Measurements from ENCODE around the gene PPP4R3C.
"Not testable (repeated sequence)": the region's sequence is repeated elsewhere in the genome, so short reads cannot be mapped to it uniquely, and the experiment has no call there.

The PPP4R3C gene

DNA sequence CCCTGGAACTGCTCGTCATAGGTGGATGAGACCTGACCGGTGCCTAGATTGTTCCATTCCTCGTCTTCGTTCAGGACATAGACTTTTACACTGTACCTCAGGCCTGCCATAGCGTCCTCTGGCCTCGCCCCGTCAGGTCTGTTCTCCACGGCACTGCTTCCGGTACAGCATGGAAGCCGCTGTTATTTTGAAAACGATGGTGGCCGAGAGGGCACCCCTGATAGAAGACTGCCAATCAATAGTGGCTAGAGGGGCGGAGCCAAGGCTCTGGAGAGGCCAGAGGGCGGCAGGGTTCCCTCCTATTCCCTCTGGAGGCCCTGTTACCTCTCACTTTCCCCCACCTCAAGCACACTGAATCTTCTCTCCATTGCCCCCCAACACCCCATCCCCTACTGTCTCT is at the start of gene PPP4R3C:
Gene PPP4R3C, minus strand, starts transcription at position 155 of the 400 bp plus-strand sequence. Its CDS starts 45 bp downstream, at position 110.
- no peak for DNase-seq (ENCODE audit: low spot score)

DNA sequence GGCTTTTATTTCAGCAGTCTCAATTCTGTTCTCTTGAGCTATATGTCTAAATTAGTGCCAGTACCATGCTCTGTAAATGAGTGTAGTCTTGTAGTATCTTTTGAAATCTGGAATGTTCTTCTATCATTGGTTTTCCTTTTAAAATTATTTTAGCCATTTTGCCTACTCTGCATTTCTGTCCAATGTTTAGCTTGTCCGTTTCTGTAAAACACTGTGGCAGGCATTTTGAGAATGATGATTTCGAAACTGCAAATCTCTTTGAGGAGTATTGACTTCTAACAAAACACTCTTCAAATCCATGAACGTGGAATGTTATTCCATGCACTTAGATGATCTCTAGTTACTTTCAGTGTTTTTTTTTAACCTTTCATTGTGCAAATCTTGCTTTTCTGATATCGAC is 28.3 kb upstream of the PPP4R3C start:
- DNase-seq (ENCODE audit: low spot score), result no peak

DNA sequence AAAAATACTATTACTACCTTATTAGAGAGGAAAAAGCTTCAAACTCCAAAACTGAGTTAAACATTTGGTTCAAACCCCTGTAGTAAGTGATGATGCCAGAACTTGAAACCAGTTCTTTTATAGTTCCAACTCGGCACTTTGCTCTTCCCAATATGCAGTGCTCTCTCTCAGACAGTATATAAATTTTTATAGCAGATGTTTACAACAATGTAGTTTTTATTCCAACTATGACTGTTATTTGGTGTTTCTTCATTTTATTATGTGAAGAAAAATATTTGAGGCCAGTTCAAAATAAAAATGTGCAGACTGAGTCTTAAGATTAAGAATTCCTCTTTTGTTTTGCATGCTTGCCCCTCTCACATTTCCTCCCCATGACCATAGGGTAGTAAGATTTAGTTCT is 2.9 kb upstream of the PPP4R3C start:
- no peak for DNase-seq (ENCODE audit: low spot score)

DNA sequence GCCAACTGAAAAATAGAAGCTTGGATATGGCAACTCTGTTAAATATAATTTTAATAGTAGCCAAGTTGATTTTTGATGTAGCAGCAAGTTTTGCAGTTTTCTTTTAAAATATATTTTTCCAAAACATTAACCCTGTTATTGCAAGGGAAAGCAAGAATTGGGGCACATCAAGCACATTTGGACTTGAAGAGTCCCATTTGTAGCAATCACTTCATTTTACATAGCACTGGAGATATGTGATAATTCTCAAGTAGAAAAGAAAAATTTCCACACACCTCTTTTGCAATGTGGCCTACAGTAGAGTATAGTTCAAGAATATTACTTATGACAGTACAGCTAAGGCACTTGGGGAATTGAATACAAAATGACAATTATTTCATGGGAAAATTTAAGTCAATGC is 1.9 kb upstream of the PPP4R3C start:
- no peak for DNase-seq (ENCODE audit: low spot score)

DNA sequence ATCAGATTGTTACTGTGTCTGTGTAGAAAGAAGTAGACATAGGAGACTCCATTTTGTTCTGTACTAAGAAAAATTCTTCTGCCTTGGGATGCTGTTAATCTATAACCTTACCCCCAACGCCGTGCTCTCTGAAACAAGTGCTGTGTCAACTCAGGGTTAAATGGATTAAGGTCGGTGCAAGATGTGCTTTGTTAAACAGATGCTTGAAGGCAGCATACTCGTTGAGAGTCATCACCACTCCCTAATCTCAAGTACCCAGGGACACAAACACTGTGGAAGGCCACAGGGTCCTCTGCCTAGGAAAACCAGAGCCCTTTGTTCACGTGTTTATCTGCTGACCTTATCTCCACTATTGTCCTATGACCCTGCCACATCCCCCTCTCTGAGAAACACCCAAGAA is 4.0 kb downstream of the PPP4R3C start:
- not testable (repeated sequence) for DNase-seq (ENCODE audit: low spot score)

DNA sequence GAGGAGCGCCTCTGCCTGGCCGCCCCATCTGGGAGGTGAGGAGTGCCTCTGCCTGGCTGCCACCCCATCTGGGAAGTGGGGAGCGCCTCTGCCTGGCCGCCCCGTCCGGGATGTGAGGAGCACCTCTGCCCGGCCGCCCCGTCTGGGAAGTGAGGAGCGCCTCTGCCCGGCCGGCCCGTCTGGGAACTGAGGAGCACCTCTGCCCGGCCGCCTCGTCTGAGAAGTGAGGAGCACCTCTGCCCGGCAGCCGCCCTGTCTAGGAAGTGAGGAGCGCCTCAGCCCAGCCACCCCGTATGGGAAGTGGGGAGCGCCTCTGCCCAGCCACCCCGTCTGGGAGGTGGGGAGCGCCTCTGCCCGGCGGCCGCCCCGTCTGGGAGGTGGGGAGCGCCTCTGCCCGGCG is 4.6 kb downstream of the PPP4R3C start:
- DNase-seq (ENCODE audit: low spot score), result not testable (repeated sequence)

DNA sequence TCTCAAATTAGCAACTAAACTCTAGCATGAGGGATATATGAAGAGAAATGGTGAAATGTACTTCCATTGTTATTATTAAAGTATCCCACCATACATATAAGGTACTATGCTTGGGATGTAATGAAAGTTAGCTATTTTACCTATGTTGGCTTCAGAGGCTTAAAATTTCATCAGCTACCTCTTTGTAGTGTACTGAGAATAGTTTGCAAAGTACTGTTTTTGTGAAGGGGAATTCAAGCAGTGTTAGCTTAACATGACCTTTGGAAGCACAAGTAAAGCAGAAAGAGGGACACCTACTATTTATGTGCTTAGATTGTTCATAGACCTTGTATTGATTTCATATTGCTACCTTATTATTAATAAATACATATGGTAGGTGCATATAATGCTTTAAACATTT is 11.8 kb downstream of the PPP4R3C start:
- DNase-seq (ENCODE audit: low spot score), result no peak

DNA sequence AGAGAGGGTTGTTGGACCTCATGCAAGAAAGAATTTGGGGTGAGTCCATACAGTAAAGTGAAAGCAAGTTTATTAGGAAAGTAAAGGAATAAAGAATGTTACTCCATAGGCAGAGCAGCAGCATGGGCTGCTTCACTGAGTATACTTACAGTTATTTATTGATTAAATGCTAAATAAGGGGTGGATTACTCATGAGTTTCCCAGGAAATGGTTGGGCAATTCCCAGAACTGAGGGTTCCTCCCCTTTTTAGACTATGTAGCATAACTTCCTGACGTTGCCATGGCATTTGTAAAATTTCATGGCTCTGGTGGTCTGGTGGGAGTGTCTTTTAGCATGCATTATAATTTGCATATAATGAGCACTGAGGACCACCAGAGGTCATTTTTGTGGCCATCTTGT is 16.7 kb downstream of the PPP4R3C start:
- DNase-seq (ENCODE audit: low spot score), result no peak

DNA sequence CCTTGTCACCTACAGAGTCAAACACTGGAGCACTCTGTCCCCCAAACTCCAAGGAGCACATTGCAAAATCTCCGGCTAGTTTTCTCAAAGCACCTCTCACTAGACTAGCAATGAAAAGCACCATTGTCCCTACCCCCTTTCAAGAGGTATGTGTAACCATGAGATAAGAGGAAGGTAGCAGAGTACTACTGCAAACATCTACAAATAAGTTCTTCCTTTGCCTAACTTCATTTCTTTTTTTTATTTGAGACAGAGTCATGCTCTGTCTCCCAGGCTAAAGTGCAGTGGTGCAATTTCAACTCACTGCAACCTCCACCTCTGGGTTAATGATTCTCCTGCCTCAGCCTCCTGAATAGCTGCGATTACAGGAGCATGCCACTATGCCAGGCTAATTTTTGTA is 17.7 kb downstream of the PPP4R3C start:
- DNase-seq (ENCODE audit: low spot score), result no peak

DNA sequence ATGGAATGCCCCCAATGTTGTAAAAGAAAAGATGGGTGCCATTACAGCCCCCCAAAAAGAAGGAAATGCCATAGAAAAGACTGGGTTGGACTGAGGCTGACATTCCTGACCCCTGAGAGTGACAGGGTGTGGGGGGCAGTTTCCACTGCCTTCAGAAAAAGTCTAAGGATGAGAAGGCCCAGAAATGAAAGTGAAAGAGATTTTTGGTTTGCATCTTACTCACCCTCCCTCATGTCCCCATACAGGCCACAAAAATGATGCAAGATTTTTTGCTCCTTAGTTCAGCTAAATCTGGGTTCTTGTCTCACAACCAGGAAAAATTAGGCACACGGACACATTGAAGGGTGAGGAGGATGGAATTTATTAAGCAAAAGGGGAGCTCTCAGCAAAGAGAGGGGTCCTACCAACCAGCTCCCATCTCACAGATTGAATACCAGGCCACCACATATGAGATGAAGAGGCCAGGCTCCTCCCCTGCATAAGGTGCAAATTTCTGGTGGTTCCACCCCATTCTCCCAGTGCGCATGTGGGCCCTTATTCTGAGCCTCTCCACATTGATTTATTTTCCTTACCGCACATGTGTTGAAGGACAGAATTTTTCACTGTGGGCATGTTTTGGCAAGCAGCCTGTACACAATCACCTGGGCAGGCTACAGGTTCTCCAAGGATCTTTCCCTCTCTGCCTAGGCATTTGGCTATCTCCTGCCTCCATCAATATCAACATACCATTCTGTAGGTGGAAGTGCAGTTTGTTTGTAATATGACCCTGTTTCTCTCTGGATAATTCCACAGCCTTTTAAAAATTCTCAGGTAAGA is 18.8 kb downstream of the PPP4R3C start:
- DNase-seq (ENCODE audit: low spot score), result no peak

DNA sequence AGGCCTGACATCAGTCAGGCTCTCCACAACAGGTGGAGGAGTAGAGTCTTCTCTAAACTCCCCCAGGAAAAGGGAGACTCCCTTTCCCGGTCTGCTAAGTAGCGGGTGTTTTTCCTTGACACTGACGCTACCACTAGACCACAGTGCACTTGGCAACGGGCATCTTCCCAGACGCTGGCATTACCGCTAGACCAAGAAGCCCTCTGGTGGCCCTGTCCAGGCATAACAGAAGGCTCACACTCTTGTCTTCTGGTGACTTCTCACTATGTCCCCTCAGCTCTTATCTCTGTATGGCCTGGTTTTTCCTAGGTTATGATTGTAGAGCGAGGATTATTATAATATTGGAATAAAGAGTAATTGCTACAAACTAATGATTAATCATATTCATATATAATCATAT is 20.7 kb downstream of the PPP4R3C start:
- not testable (repeated sequence) for DNase-seq (ENCODE audit: low spot score)

DNA sequence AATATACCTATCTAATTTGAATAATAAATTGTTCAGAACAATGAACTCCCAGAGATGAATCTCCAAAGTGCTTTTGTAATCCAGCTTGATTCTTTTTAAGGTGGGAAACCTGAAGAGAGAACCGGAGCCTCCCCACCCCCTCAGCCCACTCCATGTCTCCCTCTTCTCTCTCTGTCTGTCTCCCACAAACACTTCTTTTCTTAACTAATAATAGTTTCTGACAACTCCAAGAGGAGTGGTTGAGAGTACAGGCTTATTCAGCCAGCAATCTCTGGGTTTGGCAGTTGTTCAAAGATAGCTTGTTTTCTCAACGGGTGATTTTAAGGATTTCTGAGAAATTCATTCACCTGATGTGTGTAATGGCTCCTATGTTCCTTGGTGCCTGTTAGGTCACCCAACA is 23.4 kb downstream of the PPP4R3C start:
- no peak for DNase-seq (ENCODE audit: low spot score)

DNA sequence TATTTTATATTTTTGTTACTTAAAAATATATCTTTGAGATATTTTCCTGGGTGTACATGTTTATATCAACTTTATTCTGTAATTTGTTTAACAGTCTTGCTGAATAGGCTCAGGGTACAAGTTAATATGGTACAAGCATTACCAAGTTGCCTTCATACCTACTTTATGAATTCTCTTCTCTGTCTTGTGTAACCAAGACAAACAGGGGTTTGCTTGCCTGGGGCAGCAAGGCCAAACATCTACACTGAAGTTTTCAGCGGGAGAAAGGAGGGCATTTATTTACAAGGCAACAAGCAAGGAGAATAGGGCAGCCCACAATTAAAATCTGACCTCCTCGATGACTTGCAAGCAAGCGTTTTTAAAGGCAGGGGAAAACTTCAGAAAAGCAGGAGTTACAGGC is 24.2 kb downstream of the PPP4R3C start:
- DNase-seq (ENCODE audit: low spot score), result no peak

DNA sequence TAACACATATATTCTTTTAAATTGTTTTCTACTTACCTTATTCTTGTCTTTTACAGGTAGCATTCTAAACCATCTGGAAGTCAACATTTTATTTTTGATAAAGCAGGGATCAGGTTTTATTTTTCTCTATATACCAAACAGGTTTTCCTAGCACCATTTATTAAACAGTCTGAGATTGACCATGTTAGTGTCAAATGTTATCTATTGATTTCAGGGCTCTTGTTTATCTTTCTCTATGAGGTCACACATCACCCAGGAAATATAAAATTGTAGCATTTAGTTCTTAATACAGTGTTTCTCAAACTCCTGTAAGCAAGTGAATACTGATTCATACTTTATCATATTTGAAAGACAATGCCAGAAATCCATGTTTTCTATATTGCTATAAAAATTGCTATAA is 28.1 kb downstream of the PPP4R3C start:
- no peak for DNase-seq (ENCODE audit: low spot score)

Measured in AG08395 (cell line).